Loucy (cell line): ENCODE results near the gene MEF2A.

ENCODE experiments used
- CTCF ChIP-seq: fragments of 200-600 bp; sonication (generic); conservative IDR thresholded peaks from 2 replicates; pipeline ENCODE4 v1.5.1; 2014; ENCODE audit warnings: mild to moderate bottlenecking, antibody characterized with exemption, low read length
- EZH2phosphoT487 ChIP-seq: fragments of 200-600 bp; IDR thresholded peaks from 2 replicates; pipeline ENCODE4 v1.6.1; 2018; ENCODE audit warnings: antibody characterized with exemption, mild to moderate bottlenecking, moderate library complexity, borderline replicate concordance

DNA sequence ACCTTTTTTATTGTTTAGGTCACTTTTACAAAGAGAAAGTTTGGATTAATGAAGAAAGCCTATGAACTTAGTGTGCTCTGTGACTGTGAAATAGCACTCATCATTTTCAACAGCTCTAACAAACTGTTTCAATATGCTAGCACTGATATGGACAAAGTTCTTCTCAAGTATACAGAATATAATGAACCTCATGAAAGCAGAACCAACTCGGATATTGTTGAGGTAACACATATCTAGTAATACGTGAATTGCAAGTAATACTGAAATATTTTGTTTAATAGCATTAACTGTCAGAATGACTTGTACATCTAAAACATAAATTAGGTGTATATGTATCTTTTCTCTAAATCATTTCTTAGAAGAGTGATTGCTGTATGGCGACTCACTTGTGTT, 79.8 kb downstream of the MEF2A start:
- TF ChIP-seq CTCF (no peak), EZH2phosphoT487 (no peak)
